GM10266 (cell line): ENCODE measurements around the gene MRPL41.
"Not testable (repeated sequence)": the region's sequence is repeated elsewhere in the genome, so short reads cannot be mapped to it uniquely, and the experiment has no call there.

Experiments
- DNase-seq: peaks from one replicate; pipeline ENCODE4 v3.0.0; 2012; ENCODE audit errors: extremely low spot score
- CTCF ChIP-seq: IDR thresholded peaks from 2 replicates; pipeline ENCODE4 v1.5.1; 2012; ENCODE audit warnings: mild to moderate bottlenecking, low read depth; ENCODE audit not compliant: control insufficient read depth, insufficient read depth; ENCODE audit errors: missing control alignments

Gene MRPL41

DNA sequence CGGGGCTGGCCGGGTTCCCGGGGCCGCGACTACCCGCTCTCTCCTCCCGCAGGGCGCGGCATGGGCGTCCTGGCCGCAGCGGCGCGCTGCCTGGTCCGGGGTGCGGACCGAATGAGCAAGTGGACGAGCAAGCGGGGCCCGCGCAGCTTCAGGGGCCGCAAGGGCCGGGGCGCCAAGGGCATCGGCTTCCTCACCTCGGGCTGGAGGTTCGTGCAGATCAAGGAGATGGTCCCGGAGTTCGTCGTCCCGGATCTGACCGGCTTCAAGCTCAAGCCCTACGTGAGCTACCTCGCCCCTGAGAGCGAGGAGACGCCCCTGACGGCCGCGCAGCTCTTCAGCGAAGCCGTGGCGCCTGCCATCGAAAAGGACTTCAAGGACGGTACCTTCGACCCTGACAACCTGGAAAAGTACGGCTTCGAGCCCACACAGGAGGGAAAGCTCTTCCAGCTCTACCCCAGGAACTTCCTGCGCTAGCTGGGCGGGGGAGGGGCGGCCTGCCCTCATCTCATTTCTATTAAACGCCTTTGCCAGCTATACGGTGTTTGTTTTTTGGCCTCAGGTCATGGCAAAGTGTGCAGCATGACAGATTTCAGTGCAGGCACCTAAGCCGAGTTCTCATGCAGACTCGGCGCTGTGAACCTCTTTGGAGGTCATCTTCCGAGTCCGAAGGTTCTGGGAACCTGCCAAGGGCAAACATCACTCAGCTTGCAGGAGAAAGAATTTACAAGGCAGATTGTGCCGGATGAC, 516 bp downstream of the MRPL41 start:
- DNase-seq = no peak
- TF ChIP-seq CTCF = no peak

GRCh38 chr9:137553654-137554053, 2.0 kb downstream of the MRPL41 start:
- DNase-seq = not testable (repeated sequence)

GRCh38 chr9:137554349-137554748, 2.7 kb downstream of the MRPL41 start:
- no peak for DNase-seq
- no peak for TF ChIP-seq CTCF

DNA sequence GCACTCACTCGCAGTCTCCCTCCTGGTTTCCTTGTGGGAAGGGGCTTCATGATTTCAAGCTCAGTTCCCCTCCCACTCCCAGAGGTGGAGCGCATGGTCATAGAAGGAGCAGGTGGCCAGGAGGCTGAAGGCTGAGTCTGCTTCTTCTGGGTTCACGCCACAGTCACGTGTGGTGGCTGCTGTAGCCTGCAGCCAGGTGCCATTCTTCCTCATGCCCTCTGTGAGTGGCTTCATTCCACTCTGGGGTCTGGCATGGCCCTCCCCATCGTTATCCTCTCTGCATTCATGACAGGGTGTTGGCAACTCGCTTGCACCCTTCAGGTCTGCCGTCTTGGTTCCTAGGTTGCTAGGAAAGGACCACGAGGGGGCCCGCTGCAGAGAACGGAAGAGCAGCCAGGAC, 3.5 kb downstream of the MRPL41 start:
- TF ChIP-seq CTCF = no peak
- no peak for DNase-seq

DNA sequence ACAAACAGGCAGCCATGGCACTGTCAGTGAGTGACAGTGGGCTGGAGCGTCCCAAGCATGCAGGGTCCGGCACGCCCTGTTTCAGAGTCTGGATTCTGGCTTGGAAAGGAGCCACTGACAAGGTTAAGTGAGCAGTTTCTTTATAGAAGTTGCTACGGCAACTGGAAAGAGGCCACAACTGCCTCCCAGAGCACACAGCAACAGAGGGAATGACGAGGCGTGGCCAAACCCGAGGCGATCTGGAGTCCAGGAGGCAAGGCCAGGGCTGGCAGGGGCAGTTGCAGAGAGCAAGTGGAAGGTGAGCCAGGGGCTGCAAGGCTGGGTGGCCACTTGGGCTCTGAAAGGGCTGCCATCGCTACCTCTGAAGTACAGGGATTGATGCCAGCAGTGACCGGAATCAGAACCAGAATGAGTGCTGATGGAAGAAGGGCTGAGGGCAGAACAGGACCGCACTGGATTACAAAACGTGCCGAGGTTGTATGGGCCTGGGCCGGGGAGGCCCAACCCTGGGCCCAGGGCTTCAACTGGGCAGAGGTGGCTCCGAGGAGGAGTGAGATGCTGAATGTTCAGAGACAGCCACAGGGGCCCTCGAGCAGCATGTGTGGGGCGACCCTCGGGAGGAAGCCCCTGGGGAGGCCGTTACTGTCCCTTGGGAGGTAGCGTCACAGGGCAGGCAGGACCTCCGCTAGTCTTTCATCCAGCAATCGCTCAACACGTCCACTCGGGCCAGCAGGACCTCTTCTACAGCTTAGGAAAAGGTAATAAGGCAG, 4.6 kb downstream of the MRPL41 start:
- no peak for DNase-seq
- no peak for TF ChIP-seq CTCF

DNA sequence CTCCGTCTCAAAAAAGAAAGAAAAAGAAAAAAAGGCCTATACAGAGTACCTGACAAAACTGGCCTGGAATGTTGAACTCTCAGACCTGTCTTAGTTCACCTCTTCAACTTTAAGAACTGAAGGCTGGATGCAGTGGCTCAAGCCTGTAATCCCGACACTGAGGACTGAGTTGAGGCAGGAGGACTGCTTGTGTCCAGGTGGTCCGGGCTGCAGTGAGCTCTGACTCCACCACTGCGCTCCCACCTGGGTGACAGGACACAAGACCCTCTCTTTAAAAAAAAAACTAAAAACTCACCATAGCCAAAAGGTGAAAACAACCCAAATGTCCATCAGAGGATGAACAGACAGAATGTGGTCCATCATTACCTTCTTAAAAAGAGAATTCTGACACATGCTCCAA, 6.4 kb downstream of the MRPL41 start:
- DNase-seq = no peak
- TF ChIP-seq CTCF = no peak

DNA sequence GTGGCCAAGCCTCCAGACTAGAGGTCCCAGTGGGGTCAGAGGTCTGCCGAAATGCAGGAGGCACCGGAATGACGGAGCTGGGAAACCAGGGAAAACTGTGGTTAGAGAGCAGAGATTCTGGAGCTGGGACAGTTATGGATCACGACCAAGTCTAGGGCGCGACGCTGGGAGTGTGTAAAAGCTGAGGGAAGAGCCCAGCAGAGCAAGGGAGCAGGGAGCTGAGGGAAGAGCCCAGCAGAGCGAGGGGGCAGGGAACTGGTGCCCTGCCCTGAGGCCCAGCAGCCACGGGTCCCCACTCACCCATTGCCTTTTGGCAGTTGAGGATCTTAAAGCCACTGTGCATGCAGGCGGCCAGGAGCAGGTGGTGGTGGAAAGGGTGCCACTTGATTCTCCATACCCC, 12.5 kb downstream of the MRPL41 start:
- no peak for TF ChIP-seq CTCF
- DNase-seq = no peak
